Ishikawa (cell line): ENCODE measurements around the gene ARHGAP26.

Experiments used
- TCF12 ChIP-seq: IDR thresholded peaks from 2 replicates; pipeline ENCODE4 v1.6.1; 2012; ENCODE audit warnings: low read depth
- YY1 ChIP-seq: IDR thresholded peaks from 2 replicates; pipeline ENCODE4 v1.6.1; 2012; ENCODE audit warnings: low read depth

- TF ChIP-seq YY1 (no peak), TCF12 (no peak)
Measured at GRCh38 chr5:143187495-143187894, 417.3 kb downstream of the ARHGAP26 start.
